B cell (primary cell): ENCODE data around the gene WNK1. TPM values are rescaled to one million over a fixed set of nuclear protein-coding genes. Genes with fewer than 3 reads are reported as not detected.

ENCODE experiments used
- ATAC-seq: fragments of 200-7000 bp; cut with Tn5 transposase; one replicate; pipeline ENCODE4 v1.10.0; 2021; ENCODE audit warnings: low read depth, mild to moderate bottlenecking, moderate number of reproducible peaks, moderate library complexity
- CTCF ChIA-PET: fragments of 350-600 bp; sonication (Branson Sonifier 250); formaldehyde crosslinking; loops from one replicate; lab custom pipeline; 2021; ENCODE audit warnings: antibody characterized with exemption, inconsistent platforms; lab: Charles Lee
- POLR2A ChIA-PET: fragments of 350-600 bp; sonication (Branson Sonifier 250); formaldehyde crosslinking; loops from one replicate; lab custom pipeline; 2021; ENCODE audit warnings: antibody characterized with exemption; lab: Charles Lee
- DNase-seq: peaks from one replicate; pipeline ENCODE4 v3.0.0; 2013
- H2AFZ ChIP-seq: 2 replicates; pipeline ENCODE4 v1.6.1; 2012; ENCODE audit warnings: mild to moderate bottlenecking, low read depth, low read length; ENCODE audit not compliant: insufficient read depth, poor library complexity, severe bottlenecking
- H3K27ac ChIP-seq, 2 donors: 1 replicate in 1 of 2; 2 replicates in 1 of 2; pipeline ENCODE4 v1.5.1; 2012 to 2013; ENCODE audit warnings: low read length in 2 of 2, mild to moderate bottlenecking in 2 of 2, moderate library complexity in 1 of 2
- H3K27me3 ChIP-seq, 4 experiments: fragments of 200-600 bp in 1 of 4; sonication (generic) in 1 of 4; replicated peaks in 1 of 4; 1 replicate in 2 of 4; 2 replicates in 2 of 4; pipeline versions ENCODE4 v1.6.1 to v1.7.0; 2013 to 2016; ENCODE audit warnings: low read length in 3 of 4, mild to moderate bottlenecking in 2 of 4, mixed read lengths in 1 of 4, moderate library complexity in 1 of 4; ENCODE audit not compliant: insufficient read depth in 4 of 4, control insufficient read depth in 3 of 4; ENCODE audit errors: control extremely low read depth in 1 of 4
- H3K36me3 ChIP-seq, 2 experiments: replicated peaks in 1 of 2; 1 replicate in 1 of 2; 2 replicates in 1 of 2; pipeline versions ENCODE4 v1.6.1 to v1.7.1; 2013; ENCODE audit warnings: low read length in 1 of 2; ENCODE audit not compliant: insufficient read depth in 2 of 2, control insufficient read depth in 1 of 2; ENCODE audit errors: control extremely low read depth in 1 of 2, extremely low read depth in 1 of 2
- H3K4me1 ChIP-seq, 2 donors: fragments of 200-600 bp in 1 of 2; sonication (generic) in 1 of 2; 1 replicate in 1 of 2; 2 replicates in 1 of 2; pipeline versions ENCODE4 v1.5.1 to v1.6.1; 2013 to 2017; ENCODE audit warnings: low read length in 2 of 2; ENCODE audit not compliant: control insufficient read depth in 2 of 2, insufficient read depth in 2 of 2
- H3K4me2 ChIP-seq: replicated peaks from 2 replicates; pipeline ENCODE3; 2012; ENCODE audit warnings: mild to moderate bottlenecking, low read depth, low read length; ENCODE audit not compliant: poor library complexity, severe bottlenecking
- H3K4me3 ChIP-seq, 5 experiments: fragments of 200-600 bp in 1 of 5; sonication (generic) in 1 of 5; 1 replicate in 3 of 5; 2 replicates in 2 of 5; pipeline versions ENCODE4 v1.5.1 to v1.7.0; 2011 to 2016; ENCODE audit warnings: low read length in 4 of 5, mild to moderate bottlenecking in 4 of 5, low read depth in 2 of 5, control low read depth in 1 of 5, moderate library complexity in 1 of 5; ENCODE audit not compliant: insufficient read depth in 1 of 5; ENCODE audit errors: control extremely low read depth in 1 of 5, extremely low read depth in 1 of 5
- H3K79me2 ChIP-seq: fragments of 200-600 bp; sonication (generic); one replicate; pipeline ENCODE4 v1.6.0; 2016; ENCODE audit warnings: low read length; ENCODE audit not compliant: control insufficient read depth, insufficient read depth
- H3K9ac ChIP-seq: fragments of 200-600 bp; sonication (generic); 2 replicates; pipeline ENCODE4 v1.6.1; 2017; ENCODE audit warnings: mild to moderate bottlenecking, low read length, moderate library complexity
- H3K9me3 ChIP-seq, 3 donors: one replicate each; pipeline versions ENCODE4 v1.6.1 to v1.7.1; 2013; ENCODE audit warnings: low read length in 2 of 3; ENCODE audit not compliant: control insufficient read depth in 2 of 3, insufficient read depth in 1 of 3; ENCODE audit errors: control extremely low read depth in 1 of 3
- H4K20me1 ChIP-seq: 2 replicates; pipeline ENCODE4 v1.6.0; 2012; ENCODE audit warnings: mild to moderate bottlenecking, low read length; ENCODE audit not compliant: insufficient read depth, control insufficient read depth, poor library complexity, severe bottlenecking
- H3K27ac Mint-ChIP-seq: one replicate; pipeline ENCODE4 v1.8.0; 2021; ENCODE audit warnings: mixed read lengths
- H3K27me3 Mint-ChIP-seq: one replicate; pipeline ENCODE4 v1.8.0; 2021; ENCODE audit warnings: mixed read lengths
- H3K4me1 Mint-ChIP-seq: one replicate; pipeline ENCODE4 v1.8.0; 2021; ENCODE audit warnings: mixed read lengths
- H3K4me3 Mint-ChIP-seq: one replicate; pipeline ENCODE4 v1.8.0; 2021; ENCODE audit warnings: mixed read lengths
- H3K9me3 Mint-ChIP-seq: one replicate; pipeline ENCODE4 v1.8.0; 2022; ENCODE audit warnings: mixed read lengths; ENCODE audit not compliant: insufficient read depth
- EZH2 ChIP-seq: IDR thresholded peaks from 2 replicates; pipeline ENCODE4 v1.6.1; 2012; ENCODE audit warnings: borderline replicate concordance, low read depth, mild to moderate bottlenecking, moderate library complexity, low read length; ENCODE audit not compliant: insufficient read depth, poor library complexity, severe bottlenecking
- WGBS: methylation state at CpG from one replicate; pipeline ENCODE4 v1.1.5; 2013; ENCODE audit warnings: missing lambda C conversion rate; ENCODE audit not compliant: insufficient coverage; 5-methylcytosine and 5-hydroxymethylcytosine counted together
- intact Hi-C: fragments of 100-400 bp; cut with micrococcal nuclease; formaldehyde crosslinking; loops from one replicate; pipeline ENCODE4 v1.10.0; 2022
- polyA plus RNA-seq: library from polyadenylated mRNA; depleted of rRNA; stranded (reverse); fragments of >200 nt; gene quantifications from 2 replicates; pipeline ENCODE4 v1.2.3, GENCODE V29; 2012
- total RNA-seq, 2 donors: library from RNA; stranded (reverse); fragments of 120-200 nt in 1 of 2; gene quantifications; 1 replicate in 1 of 2; 2 replicates in 1 of 2; pipeline versions ENCODE4 v1.2.3 to v1.2.4, GENCODE V29; 2013 to 2022
- TF ChIP-seq, protein P1 (sequence below): fragments of 200-600 bp; IDR thresholded peaks from one replicate; pipeline ENCODE4 v1.8.0; 2022; ENCODE audit warnings: antibody characterized with exemption, mild to moderate bottlenecking

WNK1 gene
- total and polyA plus RNA-seq, 2 donors (not counting 1 experiment from before 2014, with no cell fraction given), result 43.9 to 188 TPM

DNA sequence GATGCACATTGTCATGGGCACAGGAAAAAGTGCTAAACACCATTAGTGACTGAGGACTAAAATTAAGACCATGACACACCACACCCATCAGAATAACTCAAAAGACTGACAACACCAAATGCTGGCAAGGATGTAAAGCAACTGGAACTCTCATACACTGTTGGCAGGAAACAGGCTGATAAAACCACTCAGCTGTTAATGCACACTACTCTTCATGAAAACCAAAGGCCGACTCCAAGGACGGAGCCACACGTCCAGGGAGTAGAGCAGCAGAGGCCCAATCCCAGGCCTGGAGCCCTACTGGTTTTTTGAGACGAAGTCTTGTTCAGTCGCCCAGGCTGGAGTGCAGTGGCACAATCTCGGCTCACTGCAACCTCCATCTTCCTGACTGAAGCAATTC is 190.7 kb downstream of the WNK1 start:
- Histone ChIP-seq H3K9me3 (no peaks in the 10 kb centered on the region), H3K4me3 (no peak overlapping the region), H3K4me2 (no peak overlapping the region), H3K79me2 (peaks cover 52% of the 10 kb centered on the region), H3K36me3 (peaks cover 0 to 16% of the 10 kb centered on the region in 2 experiments), H3K27ac (no peak overlapping the region), H3K9ac (no peak overlapping the region), H2AFZ (no peak overlapping the region), H3K27me3 (no peaks in the 10 kb centered on the region), H4K20me1 (no peaks in the 10 kb centered on the region), H3K4me1 (peaks cover 0 to 4% of the 10 kb centered on the region in 2 donors)
- intact Hi-C loops, result loop anchor here (10.0 kb wide), 1 partner anchor 298 kb away; no protein-coding TSS in a partner anchor
- CTCF ChIA-PET, result interaction anchor here (0.6 kb wide), 1 partner anchor 210 kb away, joined by 4 read pairs; no protein-coding TSS in a partner anchor
- no peak overlapping the region for H3K4me3 Mint-ChIP-seq
- H3K27me3 Mint-ChIP-seq, result no peaks in the 10 kb centered on the region
- no peaks in the 10 kb centered on the region for H3K9me3 Mint-ChIP-seq
- H3K27ac Mint-ChIP-seq, result peak overlapping the region; percentile 32
- ATAC-seq (no peak), DNase-seq (no peak)
- WGBS, result 98% methylated on average over 6 of the region's 6 CpGs
- POLR2A ChIA-PET, result interaction anchor here (0.6 kb wide), 1 partner anchor 9 kb away, joined by 7 read pairs; no protein-coding TSS in a partner anchor
- no peak for TF ChIP-seq EZH2
- TF ChIP-seq, protein P1, sequence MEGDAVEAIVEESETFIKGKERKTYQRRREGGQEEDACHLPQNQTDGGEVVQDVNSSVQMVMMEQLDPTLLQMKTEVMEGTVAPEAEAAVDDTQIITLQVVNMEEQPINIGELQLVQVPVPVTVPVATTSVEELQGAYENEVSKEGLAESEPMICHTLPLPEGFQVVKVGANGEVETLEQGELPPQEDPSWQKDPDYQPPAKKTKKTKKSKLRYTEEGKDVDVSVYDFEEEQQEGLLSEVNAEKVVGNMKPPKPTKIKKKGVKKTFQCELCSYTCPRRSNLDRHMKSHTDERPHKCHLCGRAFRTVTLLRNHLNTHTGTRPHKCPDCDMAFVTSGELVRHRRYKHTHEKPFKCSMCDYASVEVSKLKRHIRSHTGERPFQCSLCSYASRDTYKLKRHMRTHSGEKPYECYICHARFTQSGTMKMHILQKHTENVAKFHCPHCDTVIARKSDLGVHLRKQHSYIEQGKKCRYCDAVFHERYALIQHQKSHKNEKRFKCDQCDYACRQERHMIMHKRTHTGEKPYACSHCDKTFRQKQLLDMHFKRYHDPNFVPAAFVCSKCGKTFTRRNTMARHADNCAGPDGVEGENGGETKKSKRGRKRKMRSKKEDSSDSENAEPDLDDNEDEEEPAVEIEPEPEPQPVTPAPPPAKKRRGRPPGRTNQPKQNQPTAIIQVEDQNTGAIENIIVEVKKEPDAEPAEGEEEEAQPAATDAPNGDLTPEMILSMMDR, result no peak
- peaks cover 21% of the 10 kb centered on the region for H3K4me1 Mint-ChIP-seq

DNA sequence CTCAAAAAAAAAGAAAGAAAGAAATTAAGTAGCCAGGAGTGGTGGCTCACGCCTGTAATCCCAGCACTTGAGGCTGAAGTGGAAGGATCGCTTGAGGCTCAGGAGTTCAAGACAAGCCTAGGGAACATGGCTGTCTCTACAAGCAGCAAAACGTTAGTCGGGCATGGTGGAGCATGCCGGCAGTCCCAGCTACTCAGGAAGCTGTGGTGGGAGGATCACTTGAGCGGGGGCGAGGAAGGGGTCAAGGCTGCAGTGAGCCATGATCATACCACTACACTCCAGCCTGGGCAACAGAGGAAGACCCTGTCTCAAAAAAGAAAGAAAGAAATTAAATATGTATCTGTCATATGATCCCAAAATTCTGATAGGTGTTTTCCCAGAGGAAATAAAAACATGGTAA is 191.8 kb downstream of the WNK1 start:
- TF ChIP-seq EZH2, result no peak
- TF ChIP-seq, protein P1, result no peak
- no peak overlapping the region for H3K27ac ChIP-seq
- ChIA-PET CTCF (interaction anchor here (0.6 kb wide), 1 partner anchor 58 kb away, joined by 5 read pairs; no protein-coding TSS in a partner anchor), POLR2A (no interaction called here)
- no peak overlapping the region for H3K9ac ChIP-seq
- H3K4me3 Mint-ChIP-seq, result no peak overlapping the region
- 42% methylated on average over 5 of the region's 7 CpGs for WGBS
- DNase-seq, result no peak
- no peaks in the 10 kb centered on the region for H3K27me3 Mint-ChIP-seq
- H3K4me1 ChIP-seq, result peaks cover 0 to 13% of the 10 kb centered on the region in 2 donors
- no peaks in the 10 kb centered on the region for H3K27me3 ChIP-seq
- H3K4me3 ChIP-seq, result no peak overlapping the region
- H3K9me3 ChIP-seq, result no peaks in the 10 kb centered on the region
- H4K20me1 ChIP-seq, result no peaks in the 10 kb centered on the region
- intact Hi-C loops, result loop anchor here (10.0 kb wide), 1 partner anchor 299 kb away; no protein-coding TSS in a partner anchor
- H3K9me3 Mint-ChIP-seq, result no peaks in the 10 kb centered on the region
- ATAC-seq, result no peak
- H3K4me2 ChIP-seq, result no peak overlapping the region
- peaks cover 45% of the 10 kb centered on the region for H3K79me2 ChIP-seq
- H3K27ac Mint-ChIP-seq, result peak overlapping the region; percentile 53
- peaks cover 29% of the 10 kb centered on the region for H3K4me1 Mint-ChIP-seq
- H2AFZ ChIP-seq, result no peak overlapping the region
- H3K36me3 ChIP-seq, result peaks cover 0 to 14% of the 10 kb centered on the region in 2 experiments
